GM12878 (cell line): ENCODE measurements around the gene HASPIN. TPM values are rescaled to one million over a fixed set of nuclear protein-coding genes. Genes with fewer than 3 reads are reported as not detected.

Experiments
- ATAC-seq: fragments of 200-7000 bp; cut with Tn5 transposase; 3 replicates; pipeline ENCODE4 v1.9.1; 2020; ENCODE audit warnings: mild to moderate bottlenecking, moderate library complexity
- BruUV-seq: library from RNA; stranded (reverse); fragments of 400-500 nt; replicated peaks from 2 replicates; lab custom pipeline; 2021; lab: Mats Ljungman, UMichigan
- CTCF ChIA-PET: fragments of 300-600 bp; sonication (Branson Sonifier 250); formaldehyde crosslinking; extraction: SDS; loops from one replicate; lab custom pipeline; 2021; ENCODE audit warnings: inconsistent platforms; lab: Yijun Ruan, JAX
- POLR2A ChIA-PET: fragments of 350-600 bp; formaldehyde crosslinking; extraction: SDS; loops from one replicate; lab custom pipeline; 2021; ENCODE audit warnings: inconsistent platforms; lab: Charles Lee
- RAD21 ChIA-PET: fragments of 300-600 bp; sonication (Branson Sonifier 250); formaldehyde crosslinking; loops from one replicate; lab custom pipeline; 2023; ENCODE audit warnings: antibody characterized with exemption; ENCODE audit not compliant: unreplicated experiment; lab: Charles Lee
- SMC1A ChIA-PET: fragments of 300-600 bp; sonication (Branson Sonifier 250); formaldehyde crosslinking; loops from one replicate; lab custom pipeline; 2023; ENCODE audit not compliant: unreplicated experiment, uncharacterized antibody; lab: Charles Lee
- DNase-seq: peaks from one replicate; pipeline ENCODE4 v3.0.0-alpha.2; 2011; ENCODE audit warnings: low read depth, low spot score
- FAIRE-seq: peaks from 3 replicates; lab custom pipeline; 2011; peaks lifted over from hg19 to GRCh38; lab: Jason Lieb, UNC
- H2AFZ ChIP-seq: 2 replicates; pipeline ENCODE4 v1.6.0; 2011; ENCODE audit warnings: low read depth, low read length, control low read depth; ENCODE audit not compliant: control insufficient read depth
- H3K27ac ChIP-seq: 2 replicates; pipeline ENCODE4 v1.5.1; 2011; ENCODE audit warnings: control low read depth; ENCODE audit not compliant: control insufficient read depth, insufficient read depth
- H3K27me3 ChIP-seq, 2 experiments: replicated peaks in 1 of 2; 2 replicates each; pipeline versions ENCODE4 v1.6.0 to v1.6.1; 2011; ENCODE audit warnings: low read length in 1 of 2; ENCODE audit not compliant: control insufficient read depth in 2 of 2, insufficient read depth in 2 of 2
- H3K36me3 ChIP-seq, 2 experiments: 2 replicates each; pipeline ENCODE4 v1.5.1; 2011; ENCODE audit warnings: low read length in 1 of 2; ENCODE audit not compliant: control insufficient read depth in 2 of 2, insufficient read depth in 2 of 2
- H3K4me1 ChIP-seq: 2 replicates; pipeline ENCODE4 v1.6.1; 2011; ENCODE audit warnings: mild to moderate bottlenecking, low read length, moderate library complexity, mixed read lengths; ENCODE audit not compliant: control insufficient read depth, insufficient read depth
- H3K4me2 ChIP-seq: 2 replicates; pipeline ENCODE4 v1.6.0; 2011; ENCODE audit warnings: control low read depth; ENCODE audit not compliant: control insufficient read depth, insufficient read depth
- H3K4me3 ChIP-seq: fragments of 200-600 bp; sonication (generic); 2 replicates; pipeline ENCODE4 v1.5.1; 2016
- H3K79me2 ChIP-seq: 2 replicates; pipeline ENCODE4 v1.6.0; 2011; ENCODE audit warnings: low read length; ENCODE audit not compliant: control insufficient read depth, insufficient read depth
- H3K9ac ChIP-seq: 2 replicates; pipeline ENCODE4 v1.8.0; 2011; ENCODE audit warnings: low read length, control low read depth, mixed read lengths; ENCODE audit not compliant: control insufficient read depth, insufficient read depth
- H3K9me3 ChIP-seq: replicated peaks from 3 replicates; pipeline ENCODE4 v1.5.1; 2011; ENCODE audit warnings: mild to moderate bottlenecking, low read length; ENCODE audit not compliant: control insufficient read depth, insufficient read depth
- H4K20me1 ChIP-seq: 2 replicates; pipeline ENCODE4 v1.6.0; 2011; ENCODE audit not compliant: control insufficient read depth, insufficient read depth
- BHLHE40 ChIP-seq, 2 experiments: fragments of 450-650 bp in 1 of 2; IDR thresholded peaks; 2 replicates each; pipeline ENCODE4 v1.6.1; 2011 to 2017; ENCODE audit warnings: low read depth in 2 of 2, borderline replicate concordance in 1 of 2, improper control_type of control experiment in 1 of 2, low read length in 1 of 2, mild to moderate bottlenecking in 1 of 2
- CBX5 ChIP-seq: sonication (generic); IDR thresholded peaks from 2 replicates; pipeline ENCODE4 v1.6.1; 2016; ENCODE audit warnings: low read depth, moderate library complexity, mild to moderate bottlenecking, inconsistent platforms
- EED ChIP-seq: sonication (generic); IDR thresholded peaks from 2 replicates; pipeline ENCODE4 v1.6.1; 2016; ENCODE audit warnings: antibody characterized with exemption, low read depth
- EP300 ChIP-seq, 2 experiments: fragments of 150-350 bp in 1 of 2; IDR thresholded peaks; 2 replicates each; pipeline ENCODE4 v1.6.1; 2011 to 2012; ENCODE audit warnings: low read depth in 2 of 2, low read length in 2 of 2, borderline replicate concordance in 1 of 2, improper control_type of control experiment in 1 of 2, inconsistent platforms in 1 of 2; ENCODE audit not compliant: control insufficient read depth in 1 of 2
- GATAD2B ChIP-seq: fragments of 450-650 bp; conservative IDR thresholded peaks from 2 replicates; pipeline ENCODE4 v1.6.1; 2017; ENCODE audit warnings: low read depth, mild to moderate bottlenecking, moderate library complexity
- HCFC1 ChIP-seq: fragments of 150-350 bp; IDR thresholded peaks from 2 replicates; pipeline ENCODE4 v1.6.1; 2014; ENCODE audit warnings: low read length
- HDGF ChIP-seq: fragments of 450-650 bp; IDR thresholded peaks from 2 replicates; pipeline ENCODE4 v1.6.1; 2016; ENCODE audit warnings: antibody characterized with exemption
- IKZF1 ChIP-seq: fragments of 450-650 bp; conservative IDR thresholded peaks from 2 replicates; pipeline ENCODE4 v1.6.1; 2017; ENCODE audit warnings: antibody characterized with exemption, mild to moderate bottlenecking
- IKZF2 ChIP-seq, 2 experiments: fragments of 450-650 bp; IDR thresholded peaks; 2 replicates each; pipeline ENCODE4 v1.6.1; 2017; ENCODE audit warnings: mild to moderate bottlenecking in 2 of 2, moderate library complexity in 2 of 2
- JUNB ChIP-seq: IDR thresholded peaks from 2 replicates; pipeline ENCODE4 v1.6.1; 2016; ENCODE audit warnings: antibody characterized with exemption, mild to moderate bottlenecking
- MEF2A ChIP-seq: IDR thresholded peaks from 2 replicates; pipeline ENCODE4 v1.6.1; 2011; ENCODE audit warnings: low read depth, mild to moderate bottlenecking, low read length, moderate library complexity; ENCODE audit not compliant: insufficient read depth
- MEF2B ChIP-seq: fragments of 450-650 bp; IDR thresholded peaks from 2 replicates; pipeline ENCODE4 v1.6.1; 2018; ENCODE audit warnings: mild to moderate bottlenecking, moderate library complexity; ENCODE audit not compliant: partially characterized antibody, poor library complexity, severe bottlenecking
- MTA2 ChIP-seq: fragments of 450-650 bp; IDR thresholded peaks from 2 replicates; pipeline ENCODE4 v1.6.1; 2016; ENCODE audit warnings: low read depth, mild to moderate bottlenecking, moderate library complexity
- NBN ChIP-seq: fragments of 450-650 bp; IDR thresholded peaks from 2 replicates; pipeline ENCODE4 v1.6.1; 2016
- PKNOX1 ChIP-seq: fragments of 450-650 bp; IDR thresholded peaks from 2 replicates; pipeline ENCODE4 v1.6.1; 2016; ENCODE audit warnings: mild to moderate bottlenecking
- RFX5 ChIP-seq: IDR thresholded peaks from 2 replicates; pipeline ENCODE4 v1.6.1; 2011; ENCODE audit warnings: low read depth, low read length, improper control_type of control experiment
- TCF12 ChIP-seq: IDR thresholded peaks from 2 replicates; pipeline ENCODE4 v1.6.1; 2011; ENCODE audit warnings: low read depth, mild to moderate bottlenecking, low read length
- ZBED1 ChIP-seq: IDR thresholded peaks from 2 replicates; pipeline ENCODE4 v1.6.1; 2016; ENCODE audit warnings: borderline replicate concordance
- ZNF622 ChIP-seq: fragments of 450-650 bp; IDR thresholded peaks from 2 replicates; pipeline ENCODE4 v1.6.1; 2017; ENCODE audit warnings: mild to moderate bottlenecking, inconsistent platforms
- WGBS: methylation state at CpG from one replicate; pipeline ENCODE4 v1.1.6; 2016; ENCODE audit warnings: low lambda C conversion rate; ENCODE audit not compliant: insufficient replicate concordance, insufficient coverage; ENCODE audit errors: missing lambda C conversion rate; 5-methylcytosine and 5-hydroxymethylcytosine counted together
- in situ Hi-C: fragments of 300-500 bp; cut with MboI; formaldehyde crosslinking; loops from 9 replicates; pipeline ENCODE4 v1.14.3; 2018; ENCODE audit warnings: mixed read lengths
- intact Hi-C: fragments of 100-400 bp; cut with micrococcal nuclease; formaldehyde crosslinking; loops from one replicate; pipeline ENCODE4 v1.14.2; 2022; ENCODE audit not compliant: unreplicated experiment
- polyA plus RNA-seq, 11 experiments: library from polyadenylated mRNA; depleted of rRNA in 4 of 11; unstranded in 6 of 11; stranded (reverse) in 5 of 11; fragments of >200 nt; fragmentation: Nextera tagmentation in 4 of 11; fragmentation: Illumina TruSeq in 1 of 11; extraction: Ambion mirVana in 4 of 11; extraction: Trizol in 1 of 11; gene quantifications; 1 replicate in 1 of 11; 2 replicates in 10 of 11; pipeline versions ENCODE4 v1.2.1 to v1.2.3, GENCODE V29; 2011 to 2016; ENCODE audit warnings: inconsistent platforms in 2 of 11, missing spikeins in 2 of 11, low read depth in 1 of 11
- total RNA-seq, 4 experiments: library from RNA; depleted of rRNA in 3 of 4; stranded (reverse); fragments of >200 nt in 3 of 4; fragmentation: Illumina TruSeq in 1 of 4; extraction: Trizol in 1 of 4; gene quantifications; 2 replicates each; pipeline versions ENCODE4 v1.2.1 to v1.2.3, GENCODE V29; 2013 to 2021
- TF ChIP-seq, protein P1 (sequence below): fragments of 450-650 bp; IDR thresholded peaks from 2 replicates; pipeline ENCODE4 v1.6.1; 2016; ENCODE audit warnings: mild to moderate bottlenecking

Gene HASPIN
- total and polyA plus RNA-seq, 10 of the 15 experiments (the other 5 are each of a cell fraction or from before 2014, with no cell fraction given), result 0.80 to 18.0 (median 10.1) TPM

DNA sequence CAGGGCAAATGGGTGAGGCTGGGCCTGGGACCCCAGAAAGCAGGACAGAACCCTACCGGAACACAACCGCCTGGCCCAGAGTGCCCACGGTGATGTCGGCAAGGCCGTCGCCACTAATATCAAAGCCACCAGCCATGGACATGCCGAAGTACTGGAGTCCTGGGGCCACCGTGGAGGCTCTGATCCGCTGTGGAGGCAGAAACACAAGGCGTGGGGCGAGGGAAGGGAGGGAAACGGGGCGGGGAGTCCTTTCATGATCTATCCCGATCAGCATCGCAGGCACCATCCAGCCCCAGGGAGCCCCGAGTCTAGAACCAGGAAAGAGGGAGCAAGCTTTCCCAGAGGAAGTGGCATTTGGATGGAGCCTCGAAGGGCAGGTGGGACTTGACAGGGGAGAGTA lies 26.6 kb downstream of the HASPIN start (continued):
- TF ChIP-seq CBX5, result no peak
- no peak for TF ChIP-seq RFX5
- TF ChIP-seq GATAD2B, result no peak
- TF ChIP-seq IKZF2 (IDR thresholded peaks at IDR 0.05), result no peak
- TF ChIP-seq HDGF, result no peak

- Histone ChIP-seq H3K27ac (no peak overlapping the region), H3K4me3 (no peak overlapping the region), H2AFZ (no peak overlapping the region), H3K27me3 (no peaks in the 10 kb centered on the region), H4K20me1 (no peaks in the 10 kb centered on the region), H3K36me3 (no peaks in the 10 kb centered on the region), H3K4me2 (no peak overlapping the region), H3K9ac (no peak overlapping the region; the same call in 1 of the 2 replicates), H3K79me2 (no peaks in the 10 kb centered on the region), H3K4me1 (no peaks in the 10 kb centered on the region; the same call in 1 of the 2 replicates), H3K9me3 (no peaks in the 10 kb centered on the region)
- CTCF ChIA-PET, result interaction anchor here (1.0 to 2.1 kb wide), 5 partner anchors 13 to 94 kb away, joined by 3 to 12 read pairs (median 5); partner anchors contain the start of gene NCBP3
- BruUV-seq, result no TSS peak
- no peak for FAIRE-seq
- RAD21 ChIA-PET, result interaction anchor here (1.3 to 2.2 kb wide), 2 partner anchors 10 to 13 kb away, joined by 3 to 8 read pairs; no protein-coding TSS in a partner anchor
- intact Hi-C loops, result no loop called here
- no peak for DNase-seq
- peak; percentile 84 for ATAC-seq
- SMC1A ChIA-PET, result interaction anchor here (1.0 to 1.6 kb wide), 2 partner anchors 75 to 77 kb away, joined by 3 to 5 read pairs; no protein-coding TSS in a partner anchor
- POLR2A ChIA-PET, result no interaction called here
- TF ChIP-seq MEF2B (peak; percentile 81), MEF2A (no peak), EED (no peak), NBN (peak; percentile 68), IKZF2 (IDR thresholded peaks at IDR 0.05) (peak; percentile 57 to 70; a peak in 3 of 4 replicates), HCFC1 (no peak), JUNB (no peak), MTA2 (0 out of 2 replicates have a peak, but pooled peaks have one; percentile 21), ZBED1 (no peak), ZNF622 (no peak), IKZF1 (peak; percentile 52), TCF12 (peak; percentile 53; the same call in 1 of the 2 replicates), EP300 (IDR thresholded peaks at IDR 0.05; ENCODE audit: borderline replicate concordance in 1 of 2, control insufficient read depth in 1 of 2, low read depth in 2 of 2, low read length in 2 of 2) (peak in 1 of 2 experiments; percentile 40; a peak in 1 of 4 replicates), PKNOX1 (peak; percentile 41), BHLHE40 (IDR thresholded peaks at IDR 0.05; ENCODE audit: borderline replicate concordance in 1 of 2, low read depth in 2 of 2, low read length in 1 of 2) (peak; percentile 60 to 71; a peak in 3 of 4 replicates)
- TF ChIP-seq, protein P1, sequence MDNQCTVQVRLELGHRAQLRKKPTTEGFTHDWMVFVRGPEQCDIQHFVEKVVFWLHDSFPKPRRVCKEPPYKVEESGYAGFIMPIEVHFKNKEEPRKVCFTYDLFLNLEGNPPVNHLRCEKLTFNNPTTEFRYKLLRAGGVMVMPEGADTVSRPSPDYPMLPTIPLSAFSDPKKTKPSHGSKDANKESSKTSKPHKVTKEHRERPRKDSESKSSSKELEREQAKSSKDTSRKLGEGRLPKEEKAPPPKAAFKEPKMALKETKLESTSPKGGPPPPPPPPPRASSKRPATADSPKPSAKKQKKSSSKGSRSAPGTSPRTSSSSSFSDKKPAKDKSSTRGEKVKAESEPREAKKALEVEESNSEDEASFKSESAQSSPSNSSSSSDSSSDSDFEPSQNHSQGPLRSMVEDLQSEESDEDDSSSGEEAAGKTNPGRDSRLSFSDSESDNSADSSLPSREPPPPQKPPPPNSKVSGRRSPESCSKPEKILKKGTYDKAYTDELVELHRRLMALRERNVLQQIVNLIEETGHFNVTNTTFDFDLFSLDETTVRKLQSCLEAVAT, result 0 out of 2 replicates have a peak, but pooled peaks have one; percentile 14
- 7% methylated on average over 8 of the region's 8 CpGs for WGBS
- in situ Hi-C loops, result no loop called here
Observed at GRCh38 chr17:3750926-3751325, 27.2 kb downstream of the HASPIN start.
